Brain microvascular endothelial cell (primary cell): ENCODE measurements around the gene CSDE1.
"Not testable (repeated sequence)": the region's sequence is repeated elsewhere in the genome, so short reads cannot be mapped to it uniquely, and the experiment has no call there.

Experiments used
- DNase-seq: peaks from one replicate; pipeline ENCODE4 v3.0.0-alpha.2; 2020
- H3K27ac ChIP-seq: fragments of 250-450 bp; sonication (Bioruptor Pico); 2 replicates; pipeline ENCODE4 v1.5.1; 2020; ENCODE audit warnings: mild to moderate bottlenecking, moderate library complexity
- H3K27me3 ChIP-seq: fragments of 250-450 bp; sonication (Bioruptor Pico); replicated peaks from 2 replicates; pipeline ENCODE4 v1.5.1; 2020; ENCODE audit warnings: mild to moderate bottlenecking
- H3K36me3 ChIP-seq: fragments of 250-450 bp; sonication (Bioruptor Pico); replicated peaks from 2 replicates; pipeline ENCODE4 v1.5.1; 2020; ENCODE audit warnings: mild to moderate bottlenecking
- H3K4me3 ChIP-seq: 2 replicates; pipeline ENCODE4 v1.5.1; 2011; ENCODE audit warnings: low read depth, mild to moderate bottlenecking, control low read depth, low read length, moderate library complexity
- CTCF ChIP-seq: IDR thresholded peaks from 2 replicates; pipeline ENCODE4 v1.5.1; 2011; ENCODE audit warnings: low read depth, mild to moderate bottlenecking, moderate library complexity, low read length, control low read depth, inconsistent platforms; ENCODE audit errors: missing control alignments
- in situ Hi-C: cut with HindIII; loops from 2 replicates; pipeline ENCODE4 v1.10.0; 2017; ENCODE audit warnings: low sequenced_read_pairs, low pct_ligation_motif_present

CSDE1 gene

GRCh38 chr1:114757455-114758255 is at the start of gene CSDE1:
Gene CSDE1, minus strand, starts transcription at chr1:114757984. Its CDS starts 18,094 bp downstream, at chr1:114739890.
- peak; percentile 98 for DNase-seq
- H3K27ac ChIP-seq: peak within 1 kb of the TSS; percentile 99
- peak; percentile 71 for TF ChIP-seq CTCF
- in situ Hi-C loops: no loop called here
- H3K36me3 ChIP-seq: peaks cover 2% of the 10 kb centered on the region
- H3K27me3 ChIP-seq: no peaks in the 10 kb centered on the region
- peak within 1 kb of the TSS; percentile 100 for H3K4me3 ChIP-seq

GRCh38 chr1:114804449-114804848 is 46.7 kb upstream of the CSDE1 start:
- H3K27ac ChIP-seq, H3K36me3 ChIP-seq, H3K4me3 ChIP-seq, in situ Hi-C loops, H3K27me3 ChIP-seq, DNase-seq: not testable (repeated sequence)

- no peak for DNase-seq
- in situ Hi-C loops: no loop called here
Measured at GRCh38 chr1:114803001-114803400, 45.2 kb upstream of the CSDE1 start.

GRCh38 chr1:114794038-114794437 is 36.3 kb upstream of the CSDE1 start:
- Histone ChIP-seq H3K36me3 (no peaks in the 10 kb centered on the region), H3K27me3 (no peaks in the 10 kb centered on the region), H3K27ac (no peak overlapping the region), H3K4me3 (no peak overlapping the region)
- in situ Hi-C loops: no loop called here
- TF ChIP-seq CTCF: no peak
- DNase-seq: no peak

More at GRCh38 chr1:114803001-114803400, 45.2 kb upstream of the CSDE1 start:
- Histone ChIP-seq H3K4me3 (no peak overlapping the region), H3K27ac (no peak overlapping the region), H3K36me3 (no peaks in the 10 kb centered on the region), H3K27me3 (no peaks in the 10 kb centered on the region)
- no peak for TF ChIP-seq CTCF

GRCh38 chr1:114790581-114790980 is 32.8 kb upstream of the CSDE1 start:
- H3K36me3 ChIP-seq, DNase-seq, in situ Hi-C loops, H3K4me3 ChIP-seq, H3K27me3 ChIP-seq, H3K27ac ChIP-seq: not testable (repeated sequence)

GRCh38 chr1:114786440-114786839 is 28.7 kb upstream of the CSDE1 start:
- H3K36me3 ChIP-seq, H3K4me3 ChIP-seq, DNase-seq, H3K27ac ChIP-seq, in situ Hi-C loops, H3K27me3 ChIP-seq: not testable (repeated sequence)

GRCh38 chr1:114782476-114782875 is 24.7 kb upstream of the CSDE1 start:
- in situ Hi-C loops: no loop called here
- DNase-seq: no peak
- no peak for TF ChIP-seq CTCF
- peaks cover 3% of the 10 kb centered on the region for H3K36me3 ChIP-seq
- no peak overlapping the region for H3K4me3 ChIP-seq
- no peak overlapping the region for H3K27ac ChIP-seq
- no peaks in the 10 kb centered on the region for H3K27me3 ChIP-seq
